LHCN-M2 (cell line): Measurements from ENCODE around the gene SPATA31D3. TPM values are rescaled to one million over a fixed set of nuclear protein-coding genes. Genes with fewer than 3 reads are reported as not detected.
A peak's percentile ranks its signal among the peaks of the same experiment; 100 is the strongest.
"Not testable (repeated sequence)": the region's sequence is repeated elsewhere in the genome, so short reads cannot be mapped to it uniquely, and the experiment has no call there.

Source experiments
- DNase-seq: peaks from one replicate; pipeline ENCODE4 v3.0.0-alpha.2; 2012; ENCODE audit warnings: low read depth
- polyA plus RNA-seq: library from polyadenylated mRNA; unstranded; fragments of >200 nt; gene quantifications from one replicate; pipeline ENCODE4 v1.2.1, GENCODE V29; 2012; ENCODE audit warnings: missing spikeins
- total RNA-seq: library from RNA; depleted of rRNA; stranded (reverse); fragments of >200 nt; gene quantifications from 2 replicates; pipeline ENCODE4 v1.2.3, GENCODE V29; 2014; rRNA removed

SPATA31D3 gene
- not detected in 2 replicates for total RNA-seq
- not detected for polyA plus RNA-seq

- not testable (repeated sequence) for DNase-seq
Measured at GRCh38 chr9:81943393-81943792, at the start of gene SPATA31D3. SPATA31D3 (plus strand) TSS chr9:81943500; CDS start chr9:81943586, 86 bp downstream.

- DNase-seq, result no peak
Measured at GRCh38 chr9:81893929-81894328, 49.4 kb upstream of the SPATA31D3 start.

GRCh38 chr9:81894891-81895290 lies 48.4 kb upstream of the SPATA31D3 start:
- no peak for DNase-seq

GRCh38 chr9:81896070-81896469 lies 47.2 kb upstream of the SPATA31D3 start:
- DNase-seq, result no peak

GRCh38 chr9:81898851-81899250 lies 44.4 kb upstream of the SPATA31D3 start:
- DNase-seq, result no peak

GRCh38 chr9:81902196-81902595 lies 41.1 kb upstream of the SPATA31D3 start:
- DNase-seq, result no peak

GRCh38 chr9:81902626-81903025 lies 40.7 kb upstream of the SPATA31D3 start:
- peak; percentile 22 for DNase-seq

GRCh38 chr9:81906671-81907070 lies 36.6 kb upstream of the SPATA31D3 start:
- peak; percentile 13 for DNase-seq

- DNase-seq, result no peak
Measured at GRCh38 chr9:81912135-81912534, 31.2 kb upstream of the SPATA31D3 start.

- DNase-seq, result no peak
Measured at GRCh38 chr9:81915801-81916505, 27.3 kb upstream of the SPATA31D3 start.

GRCh38 chr9:81918507-81918906 lies 24.8 kb upstream of the SPATA31D3 start:
- DNase-seq, result not testable (repeated sequence)

- not testable (repeated sequence) for DNase-seq
Measured at GRCh38 chr9:81928305-81928704, 15.0 kb upstream of the SPATA31D3 start, which contains the start of gene SPATA31D4. SPATA31D4 (plus strand) TSS chr9:81928428; CDS start chr9:81928514, 86 bp downstream.

- DNase-seq, result not testable (repeated sequence)
Measured at GRCh38 chr9:81930147-81930546, 13.2 kb upstream of the SPATA31D3 start.

GRCh38 chr9:81933547-81933946 lies 9.8 kb upstream of the SPATA31D3 start:
- DNase-seq, result not testable (repeated sequence)

GRCh38 chr9:81948650-81949049 lies 5.3 kb downstream of the SPATA31D3 start:
- DNase-seq, result not testable (repeated sequence)

GRCh38 chr9:81953096-81953495 lies 9.8 kb downstream of the SPATA31D3 start:
- DNase-seq, result no peak

GRCh38 chr9:81955625-81956024 lies 12.3 kb downstream of the SPATA31D3 start:
- no peak for DNase-seq

GRCh38 chr9:81964218-81965171 lies 21.2 kb downstream of the SPATA31D3 start:
- DNase-seq, result no peak

GRCh38 chr9:81968026-81968425 lies 24.7 kb downstream of the SPATA31D3 start:
- DNase-seq, result no peak

- no peak for DNase-seq
Measured at GRCh38 chr9:81969971-81970370, 26.7 kb downstream of the SPATA31D3 start.

GRCh38 chr9:81971727-81972126 lies 28.4 kb downstream of the SPATA31D3 start:
- DNase-seq, result no peak

GRCh38 chr9:81974764-81975163 lies 31.5 kb downstream of the SPATA31D3 start:
- DNase-seq, result no peak
